SK-N-SH (cell line): ENCODE data around the gene PER1.

Source experiments
- CHD2 ChIP-seq: fragments of 150-350 bp; IDR thresholded peaks from 2 replicates; pipeline ENCODE4 v1.6.1; 2018; ENCODE audit warnings: low read length; ENCODE audit not compliant: partially characterized antibody
- CTCF ChIP-seq: fragments of 200-600 bp; sonication (generic); IDR thresholded peaks from 2 replicates; pipeline ENCODE4 v1.6.1; 2017; ENCODE audit warnings: antibody characterized with exemption, mild to moderate bottlenecking, moderate library complexity
- EP300 ChIP-seq, 2 experiments: IDR thresholded peaks; 2 replicates each; pipeline versions ENCODE4 v1.4.0 to v1.6.1; 2012; ENCODE audit warnings: borderline replicate concordance in 1 of 2, low read depth in 1 of 2, low read length in 1 of 2
- GATA2 ChIP-seq: sonication (generic); formaldehyde crosslinking; IDR thresholded peaks from 2 replicates; pipeline ENCODE4 v1.5.0; 2020; ENCODE audit warnings: mild to moderate bottlenecking, missing genetic modification reagents
- MAX ChIP-seq: IDR thresholded peaks from 2 replicates; pipeline ENCODE4 v1.4.0; 2012; ENCODE audit warnings: low read depth
- PBX3 ChIP-seq: IDR thresholded peaks from 2 replicates; pipeline ENCODE4; 2012
- YY1 ChIP-seq: IDR thresholded peaks from 2 replicates; pipeline ENCODE4 v1.4.0; 2012; ENCODE audit warnings: low read depth, mild to moderate bottlenecking
- ZBTB33 ChIP-seq: IDR thresholded peaks from 2 replicates; pipeline ENCODE4 v1.4.0; 2012; ENCODE audit warnings: low read depth, borderline replicate concordance

- TF ChIP-seq CTCF (no peak), ZBTB33 (no peak), EP300 (IDR thresholded peaks at IDR 0.05; ENCODE audit: borderline replicate concordance in 1 of 2, low read depth in 1 of 2, low read length in 1 of 2) (no peak), CHD2 (no peak), GATA2 (CRISPR knock-in tag) (no peak), PBX3 (no peak), MAX (no peak), YY1 (no peak)
Observed at GRCh38 chr17:8147805-8148404, 4.3 kb downstream of the PER1 start.
